GM12873 (cell line): ENCODE data around the gene TBC1D22A.

Experiments used
- TF ChIP-seq, protein P1 (sequence below): IDR thresholded peaks from 2 replicates; pipeline ENCODE4 v1.5.1; 2012; ENCODE audit warnings: low read depth, mild to moderate bottlenecking, moderate library complexity, low read length, control low read depth; ENCODE audit not compliant: insufficient read depth; ENCODE audit errors: missing control alignments

The TBC1D22A gene

DNA sequence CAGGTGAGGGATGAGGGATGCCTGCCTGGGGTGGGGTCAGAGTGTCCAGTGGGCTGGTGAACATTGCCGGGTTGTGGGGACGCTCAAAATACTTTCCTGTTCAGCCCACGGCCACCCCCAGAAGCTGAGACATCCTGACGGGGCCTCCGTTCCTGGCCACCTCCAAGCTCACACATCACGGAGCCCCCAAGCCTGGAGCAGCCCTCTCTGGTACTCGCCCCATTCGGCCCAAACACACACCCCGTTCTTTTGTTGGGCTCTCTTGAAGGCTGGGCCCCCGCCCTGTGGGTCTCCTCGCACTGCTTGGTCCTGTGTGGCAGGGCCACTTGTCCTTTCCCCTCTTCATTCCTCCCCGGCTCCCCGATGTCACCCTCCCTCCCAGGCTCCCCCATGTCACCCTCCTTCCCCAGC lies 442.6 kb downstream of the TBC1D22A start:
- TF ChIP-seq, protein P1, sequence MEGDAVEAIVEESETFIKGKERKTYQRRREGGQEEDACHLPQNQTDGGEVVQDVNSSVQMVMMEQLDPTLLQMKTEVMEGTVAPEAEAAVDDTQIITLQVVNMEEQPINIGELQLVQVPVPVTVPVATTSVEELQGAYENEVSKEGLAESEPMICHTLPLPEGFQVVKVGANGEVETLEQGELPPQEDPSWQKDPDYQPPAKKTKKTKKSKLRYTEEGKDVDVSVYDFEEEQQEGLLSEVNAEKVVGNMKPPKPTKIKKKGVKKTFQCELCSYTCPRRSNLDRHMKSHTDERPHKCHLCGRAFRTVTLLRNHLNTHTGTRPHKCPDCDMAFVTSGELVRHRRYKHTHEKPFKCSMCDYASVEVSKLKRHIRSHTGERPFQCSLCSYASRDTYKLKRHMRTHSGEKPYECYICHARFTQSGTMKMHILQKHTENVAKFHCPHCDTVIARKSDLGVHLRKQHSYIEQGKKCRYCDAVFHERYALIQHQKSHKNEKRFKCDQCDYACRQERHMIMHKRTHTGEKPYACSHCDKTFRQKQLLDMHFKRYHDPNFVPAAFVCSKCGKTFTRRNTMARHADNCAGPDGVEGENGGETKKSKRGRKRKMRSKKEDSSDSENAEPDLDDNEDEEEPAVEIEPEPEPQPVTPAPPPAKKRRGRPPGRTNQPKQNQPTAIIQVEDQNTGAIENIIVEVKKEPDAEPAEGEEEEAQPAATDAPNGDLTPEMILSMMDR: no peak

DNA sequence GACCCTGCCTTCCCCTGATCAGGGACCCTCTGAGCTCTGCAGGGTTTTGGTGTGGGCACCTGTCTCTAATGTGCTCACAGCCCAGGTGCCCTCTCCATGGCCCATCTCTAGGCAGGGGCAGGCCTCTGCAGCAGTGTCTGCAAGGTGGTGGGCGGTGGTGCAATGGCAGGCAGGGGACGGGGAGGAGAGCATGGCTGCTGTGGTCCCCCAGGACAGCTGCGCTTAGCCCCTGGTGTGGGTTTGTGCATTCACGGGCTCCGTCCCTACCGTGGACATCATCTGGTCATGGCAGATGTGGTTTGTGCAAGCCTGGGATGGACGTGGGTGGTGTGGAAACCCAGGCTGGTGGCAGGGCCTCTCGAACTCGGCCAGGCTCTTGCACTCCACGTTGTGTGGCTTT lies 443.1 kb downstream of the TBC1D22A start:
- TF ChIP-seq, protein P1: no peak

DNA sequence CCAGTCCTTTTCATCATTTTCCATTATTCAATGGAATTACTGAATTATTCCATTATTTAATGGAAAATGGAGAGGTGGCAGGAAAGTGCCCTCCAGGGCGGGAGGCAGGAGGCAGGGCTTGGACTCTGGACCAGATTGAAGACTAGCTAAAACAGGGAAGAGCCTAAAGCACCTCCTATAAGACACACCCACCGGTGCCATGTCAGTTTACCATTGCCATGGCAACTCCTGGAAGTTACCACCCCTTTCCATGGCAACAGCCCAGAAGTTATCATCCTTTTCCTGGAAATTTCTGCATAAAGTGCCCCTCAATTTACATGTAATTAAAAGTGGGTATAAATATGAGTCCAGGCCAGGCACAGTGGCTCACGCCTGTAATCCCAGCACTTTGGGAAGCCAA lies 443.7 kb downstream of the TBC1D22A start:
- TF ChIP-seq, protein P1: no peak

DNA sequence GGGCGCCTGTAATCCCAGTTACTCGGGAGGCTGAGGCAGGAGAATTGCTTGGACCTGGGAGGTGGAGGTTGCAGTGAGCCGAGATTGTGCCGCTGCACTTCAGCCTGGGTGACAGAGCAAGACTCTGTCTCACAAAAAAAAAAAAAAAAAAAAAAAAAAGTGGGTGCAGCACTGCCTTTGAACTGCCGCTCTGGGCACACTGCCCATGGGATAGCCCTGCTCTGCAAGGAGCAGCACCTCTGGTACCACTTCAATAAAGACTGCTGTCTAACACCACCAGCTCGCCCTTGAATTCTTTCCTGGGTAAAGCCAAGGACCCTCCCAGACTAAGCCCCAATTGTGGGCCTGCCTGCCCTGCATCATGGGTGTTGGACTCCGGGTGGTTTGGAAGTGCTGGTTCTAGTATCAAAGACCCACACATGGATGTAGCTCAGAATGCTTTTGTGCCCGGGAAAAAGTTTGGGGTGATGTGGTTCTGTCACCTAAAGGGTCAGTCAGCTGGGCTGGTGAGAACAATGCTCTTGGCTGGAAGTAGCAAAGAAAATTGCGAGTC lies 444.3 kb downstream of the TBC1D22A start:
- TF ChIP-seq, protein P1: no peak

DNA sequence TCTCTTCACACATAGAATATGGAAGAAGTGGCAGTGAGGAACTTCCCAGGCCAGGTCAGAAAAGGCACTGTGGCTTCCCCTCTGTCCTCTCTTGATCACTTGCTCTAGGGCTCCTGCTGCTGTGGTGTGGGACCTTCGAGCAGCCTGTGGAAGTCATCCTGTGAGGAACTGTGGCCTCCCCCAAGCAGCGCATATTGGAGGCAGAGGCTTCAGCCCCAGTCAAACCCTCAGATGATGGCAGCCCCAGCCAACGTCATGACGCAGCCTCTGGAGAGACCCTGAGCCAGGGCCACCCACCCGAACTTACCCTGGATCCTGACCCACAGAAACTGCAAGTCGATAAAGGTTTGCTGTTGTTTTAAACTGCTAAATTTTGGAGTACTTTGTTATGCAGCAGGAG lies 444.9 kb downstream of the TBC1D22A start:
- TF ChIP-seq, protein P1: no peak

DNA sequence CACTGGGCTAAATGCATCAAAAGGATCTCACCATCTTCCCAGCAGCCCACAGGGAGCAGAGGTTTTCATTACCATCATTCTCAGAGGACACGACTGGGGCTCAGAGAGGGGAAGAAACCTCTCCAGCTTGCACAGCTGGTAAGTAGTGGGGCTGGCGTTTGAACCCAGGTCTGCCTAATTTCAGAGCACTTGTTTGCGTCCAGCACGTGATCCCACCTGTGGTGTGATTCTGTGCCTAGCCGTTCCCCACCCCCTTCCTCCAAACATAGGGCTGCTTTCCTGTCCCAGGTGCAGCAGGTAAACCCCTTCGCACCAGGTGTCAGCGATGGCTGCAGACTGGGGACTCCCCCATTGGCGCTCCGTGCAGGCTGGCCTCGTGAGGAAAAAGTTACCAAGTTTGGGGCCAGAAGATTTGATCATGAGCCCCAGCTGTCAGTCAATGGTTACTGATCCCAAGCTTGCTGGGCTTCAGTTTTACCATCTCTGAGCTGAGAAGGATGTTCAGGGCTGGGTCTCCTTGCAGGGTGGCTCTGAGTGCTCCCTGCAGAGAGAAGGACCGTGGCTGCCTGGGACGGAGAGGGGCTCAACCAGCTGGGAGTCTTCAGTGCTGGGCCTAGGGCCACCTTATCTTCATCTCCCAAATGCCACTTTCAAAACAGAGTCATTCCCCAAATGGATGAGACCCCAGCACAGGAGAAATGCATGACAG lies 445.6 kb downstream of the TBC1D22A start:
- TF ChIP-seq, protein P1: no peak

DNA sequence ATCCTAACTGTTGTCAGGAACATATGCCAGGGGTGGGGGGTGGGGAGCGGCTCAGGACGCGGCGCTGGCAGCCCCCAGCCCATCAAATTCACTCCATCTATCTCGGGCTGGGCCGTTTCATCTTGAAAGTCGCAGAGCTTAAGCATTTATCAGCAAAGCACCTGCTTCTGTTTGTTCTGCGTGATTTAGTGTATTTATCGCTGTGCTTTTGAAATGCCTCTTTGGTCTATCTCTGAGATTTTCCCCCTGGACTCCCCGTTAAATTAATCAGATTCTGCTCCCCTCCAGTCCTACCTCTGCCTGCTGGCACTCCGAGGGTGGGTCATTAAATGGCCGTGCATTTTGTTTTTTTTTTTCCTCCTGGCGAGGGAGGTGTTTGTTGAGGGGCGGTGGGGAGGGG lies 446.2 kb downstream of the TBC1D22A start:
- TF ChIP-seq, protein P1: no peak
